ENCODE measurements around the gene CDH13.
A peak's percentile ranks its signal among the peaks of the same experiment; 100 is the strongest.

The CDH13 gene

GRCh38 chr16:83138976-83139690 lies 512.4 kb downstream of the CDH13 start:
- Histone ChIP-seq H3K4me2 (ENCODE audit: low read length) (no peak overlapping the region), H3K4me3 (ENCODE audit: low read length) (no peak overlapping the region), H3K18ac (ENCODE audit: low read length) (no peak overlapping the region), H3K23ac (ENCODE audit: low read length) (no peak overlapping the region), H3K4me1 (ENCODE audit: control insufficient read depth, low read depth, low read length) (no peaks in the 10 kb centered on the region), H3K36me3 (ENCODE audit: control insufficient read depth, insufficient read depth, low read length) (no peaks in the 10 kb centered on the region), H3K9ac (ENCODE audit: low read length) (no peak overlapping the region), H4K8ac (ENCODE audit: low read depth, low read length) (no peak overlapping the region), H2BK15ac (replicated peaks; ENCODE audit: low read depth) (no peak overlapping the region), H3K56ac (ENCODE audit: low read length) (no peak overlapping the region), H3K79me2 (ENCODE audit: control insufficient read depth, insufficient read depth, low read length) (no peaks in the 10 kb centered on the region), H2BK120ac (ENCODE audit: low read depth, low read length) (no peak overlapping the region), H3K27ac (ENCODE audit: low read depth, low read length) (no peak overlapping the region), H2BK5ac (ENCODE audit: low read length) (no peak overlapping the region), H3K27me3 (ENCODE audit: insufficient read depth, low read length, poor library complexity) (no peaks in the 10 kb centered on the region), H3K4ac (ENCODE audit: low read depth, low read length) (no peak overlapping the region), H3K79me1 (ENCODE audit: low read length) (no peaks in the 10 kb centered on the region), H2AK5ac (ENCODE audit: low read length) (no peak overlapping the region), H4K5ac (ENCODE audit: low read length) (no peak overlapping the region)
- WGBS (ENCODE audit: extremely low coverage, insufficient coverage, low lambda C conversion rate) = no CpG with 5 or more reads among the region's 8 CpGs
- DNase-seq = no peak

- no peak overlapping the region for H3K4me3 ChIP-seq (ENCODE audit: low read length)
- H3K4ac ChIP-seq (ENCODE audit: low read depth, low read length) = no peak overlapping the region
- no peak overlapping the region for H2BK120ac ChIP-seq (ENCODE audit: low read depth, low read length)
- no CpG with 5 or more reads among the region's 8 CpGs for WGBS (ENCODE audit: extremely low coverage, insufficient coverage, low lambda C conversion rate)
- H3K79me2 ChIP-seq (ENCODE audit: control insufficient read depth, insufficient read depth, low read length) = no peaks in the 10 kb centered on the region
- H2AK5ac ChIP-seq (ENCODE audit: low read length) = no peak overlapping the region
- H3K56ac ChIP-seq (ENCODE audit: low read length) = no peak overlapping the region
- no peak overlapping the region for H4K5ac ChIP-seq (ENCODE audit: low read length)
- no peak overlapping the region for H3K23ac ChIP-seq (ENCODE audit: low read length)
- no peak overlapping the region for H2BK5ac ChIP-seq (ENCODE audit: low read length)
- H3K79me1 ChIP-seq (ENCODE audit: low read length) = no peaks in the 10 kb centered on the region
- no peaks in the 10 kb centered on the region for H3K36me3 ChIP-seq (ENCODE audit: control insufficient read depth, insufficient read depth, low read length)
- DNase-seq = peak; percentile 98
- no peak overlapping the region for H3K18ac ChIP-seq (ENCODE audit: low read length)
- H2BK15ac ChIP-seq (replicated peaks; ENCODE audit: low read depth) = no peak overlapping the region
- H4K8ac ChIP-seq (ENCODE audit: low read depth, low read length) = no peak overlapping the region
- peaks cover 1% of the 10 kb centered on the region for H3K4me1 ChIP-seq (ENCODE audit: control insufficient read depth, low read depth, low read length)
- H3K9ac ChIP-seq (ENCODE audit: low read length) = no peak overlapping the region
- H3K4me2 ChIP-seq (ENCODE audit: low read length) = no peak overlapping the region
- H3K27me3 ChIP-seq (ENCODE audit: insufficient read depth, low read length, poor library complexity) = no peaks in the 10 kb centered on the region
- no peak overlapping the region for H3K27ac ChIP-seq (ENCODE audit: low read depth, low read length)
Observed at GRCh38 chr16:83143788-83144187, 517.0 kb downstream of the CDH13 start.

GRCh38 chr16:83145297-83145696 lies 518.5 kb downstream of the CDH13 start:
- H2BK120ac ChIP-seq (ENCODE audit: low read depth, low read length) = no peak overlapping the region
- no CpG with 5 or more reads among the region's 5 CpGs for WGBS (ENCODE audit: extremely low coverage, insufficient coverage, low lambda C conversion rate)
- no peaks in the 10 kb centered on the region for H3K79me1 ChIP-seq (ENCODE audit: low read length)
- H3K27me3 ChIP-seq (ENCODE audit: insufficient read depth, low read length, poor library complexity) = no peaks in the 10 kb centered on the region
- no peak overlapping the region for H3K4me2 ChIP-seq (ENCODE audit: low read length)
- no peak overlapping the region for H3K9ac ChIP-seq (ENCODE audit: low read length)
- H4K5ac ChIP-seq (ENCODE audit: low read length) = no peak overlapping the region
- H3K4me3 ChIP-seq (ENCODE audit: low read length) = no peak overlapping the region
- DNase-seq = no peak
- no peak overlapping the region for H2AK5ac ChIP-seq (ENCODE audit: low read length)
- H3K23ac ChIP-seq (ENCODE audit: low read length) = no peak overlapping the region
- no peaks in the 10 kb centered on the region for H3K36me3 ChIP-seq (ENCODE audit: control insufficient read depth, insufficient read depth, low read length)
- H3K56ac ChIP-seq (ENCODE audit: low read length) = no peak overlapping the region
- no peak overlapping the region for H4K8ac ChIP-seq (ENCODE audit: low read depth, low read length)
- no peak overlapping the region for H3K27ac ChIP-seq (ENCODE audit: low read depth, low read length)
- no peaks in the 10 kb centered on the region for H3K79me2 ChIP-seq (ENCODE audit: control insufficient read depth, insufficient read depth, low read length)
- H2BK15ac ChIP-seq (replicated peaks; ENCODE audit: low read depth) = no peak overlapping the region
- no peak overlapping the region for H3K4ac ChIP-seq (ENCODE audit: low read depth, low read length)
- no peak overlapping the region for H3K18ac ChIP-seq (ENCODE audit: low read length)
- peaks cover 1% of the 10 kb centered on the region for H3K4me1 ChIP-seq (ENCODE audit: control insufficient read depth, low read depth, low read length)
- no peak overlapping the region for H2BK5ac ChIP-seq (ENCODE audit: low read length)

- Histone ChIP-seq H4K8ac (ENCODE audit: low read depth, low read length) (no peak overlapping the region), H3K36me3 (ENCODE audit: control insufficient read depth, insufficient read depth, low read length) (no peaks in the 10 kb centered on the region), H3K4me1 (ENCODE audit: control insufficient read depth, low read depth, low read length) (peaks cover 1% of the 10 kb centered on the region), H3K4ac (ENCODE audit: low read depth, low read length) (no peak overlapping the region), H3K27ac (ENCODE audit: low read depth, low read length) (no peak overlapping the region), H3K79me2 (ENCODE audit: control insufficient read depth, insufficient read depth, low read length) (no peaks in the 10 kb centered on the region), H3K4me2 (ENCODE audit: low read length) (no peak overlapping the region), H3K18ac (ENCODE audit: low read length) (no peak overlapping the region), H2BK5ac (ENCODE audit: low read length) (no peak overlapping the region), H3K56ac (ENCODE audit: low read length) (no peak overlapping the region), H3K27me3 (ENCODE audit: insufficient read depth, low read length, poor library complexity) (no peaks in the 10 kb centered on the region), H3K79me1 (ENCODE audit: low read length) (no peaks in the 10 kb centered on the region), H3K9ac (ENCODE audit: low read length) (no peak overlapping the region), H3K23ac (ENCODE audit: low read length) (no peak overlapping the region), H2AK5ac (ENCODE audit: low read length) (no peak overlapping the region), H2BK120ac (ENCODE audit: low read depth, low read length) (no peak overlapping the region), H3K4me3 (ENCODE audit: low read length) (no peak overlapping the region), H2BK15ac (replicated peaks; ENCODE audit: low read depth) (no peak overlapping the region), H4K5ac (ENCODE audit: low read length) (no peak overlapping the region)
- peak; percentile 86 for DNase-seq
- no CpG with 5 or more reads among the region's 6 CpGs for WGBS (ENCODE audit: extremely low coverage, insufficient coverage, low lambda C conversion rate)
Observed at GRCh38 chr16:83147244-83147643, 520.5 kb downstream of the CDH13 start.

GRCh38 chr16:83158320-83158957 lies 531.7 kb downstream of the CDH13 start:
- no peak overlapping the region for H3K4me2 ChIP-seq (ENCODE audit: low read length)
- no peak overlapping the region for H2AK5ac ChIP-seq (ENCODE audit: low read length)
- H2BK120ac ChIP-seq (ENCODE audit: low read depth, low read length) = no peak overlapping the region
- no peak overlapping the region for H2BK5ac ChIP-seq (ENCODE audit: low read length)
- no peak overlapping the region for H3K18ac ChIP-seq (ENCODE audit: low read length)
- no peaks in the 10 kb centered on the region for H3K4me1 ChIP-seq (ENCODE audit: control insufficient read depth, low read depth, low read length)
- H3K23ac ChIP-seq (ENCODE audit: low read length) = no peak overlapping the region
- H4K5ac ChIP-seq (ENCODE audit: low read length) = no peak overlapping the region
- H3K79me2 ChIP-seq (ENCODE audit: control insufficient read depth, insufficient read depth, low read length) = no peaks in the 10 kb centered on the region
- DNase-seq = no peak
- H3K9ac ChIP-seq (ENCODE audit: low read length) = no peak overlapping the region
- H3K79me1 ChIP-seq (ENCODE audit: low read length) = no peaks in the 10 kb centered on the region
- H3K36me3 ChIP-seq (ENCODE audit: control insufficient read depth, insufficient read depth, low read length) = no peaks in the 10 kb centered on the region
- H4K8ac ChIP-seq (ENCODE audit: low read depth, low read length) = no peak overlapping the region
- no peak overlapping the region for H3K56ac ChIP-seq (ENCODE audit: low read length)
- H3K27ac ChIP-seq (ENCODE audit: low read depth, low read length) = no peak overlapping the region
- no peaks in the 10 kb centered on the region for H3K27me3 ChIP-seq (ENCODE audit: insufficient read depth, low read length, poor library complexity)
- H2BK15ac ChIP-seq (replicated peaks; ENCODE audit: low read depth) = no peak overlapping the region
- H3K4ac ChIP-seq (ENCODE audit: low read depth, low read length) = no peak overlapping the region
- H3K4me3 ChIP-seq (ENCODE audit: low read length) = no peak overlapping the region
- no CpG with 5 or more reads among the region's 15 CpGs for WGBS (ENCODE audit: extremely low coverage, insufficient coverage, low lambda C conversion rate)

All from mesendoderm (in vitro differentiated cells).